Measurements from ENCODE around the gene PSMA7. TPM values are rescaled to one million over a fixed set of nuclear protein-coding genes. Genes with fewer than 3 reads are reported as not detected.

The PSMA7 gene
- total and polyA plus RNA-seq, 2 donors (not counting 1 experiment from before 2014, with no cell fraction given): 140 to 252 TPM

DNA sequence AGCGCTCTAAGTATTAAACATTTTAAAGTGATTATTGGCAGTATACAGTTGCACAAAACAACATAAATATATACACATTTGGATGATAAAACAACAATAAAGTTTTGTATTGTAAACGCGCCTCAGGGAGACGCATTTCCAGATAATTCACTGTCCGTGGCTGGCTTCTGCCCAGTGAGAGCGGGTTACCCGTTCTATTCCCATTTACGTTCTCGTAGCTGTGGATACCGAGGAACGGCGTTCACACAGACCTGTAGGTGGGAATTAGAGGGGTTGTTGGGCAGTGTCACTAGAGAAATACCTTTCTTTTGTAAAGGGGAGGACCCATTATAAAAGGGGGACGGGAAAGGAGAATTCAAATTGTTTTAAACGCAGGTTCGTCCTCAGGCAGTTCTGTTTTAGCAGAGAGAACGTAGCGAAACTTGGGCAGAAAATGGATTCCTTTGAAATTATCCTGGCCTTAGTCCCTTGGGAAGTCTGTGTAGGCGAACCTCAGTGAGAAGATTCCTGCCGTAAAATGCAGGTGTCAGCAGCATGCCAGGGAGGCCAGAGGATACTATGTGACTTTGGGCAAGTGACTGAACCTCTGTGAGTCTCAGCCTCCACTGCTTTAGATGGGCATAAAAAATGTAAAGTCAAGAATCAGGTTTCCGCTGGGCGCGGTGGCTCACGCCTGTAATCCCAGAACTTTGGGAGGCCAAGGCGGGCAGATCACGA is 40.4 kb upstream of the PSMA7 start:
- Mint-ChIP-seq H3K9me3 (ENCODE audit: insufficient read depth) (no peaks in the 10 kb centered on the region), H3K27me3 (no peaks in the 10 kb centered on the region), H3K27ac (peak overlapping the region; percentile 98), H3K4me1 (peaks cover 39% of the 10 kb centered on the region), H3K4me3 (peak overlapping the region; percentile 97)
- 31% methylated on average over 20 of the region's 25 CpGs for WGBS (ENCODE audit: insufficient coverage)
- peaks cover 14% of the 10 kb centered on the region for H4K20me1 ChIP-seq (ENCODE audit: control insufficient read depth, insufficient read depth, low read length, poor library complexity, severe bottlenecking)
- H3K27ac ChIP-seq (ENCODE audit: low read length in 2 of 2): peak overlapping the region; percentile 86 to 97
- peak overlapping the region; percentile 95 for H3K9ac ChIP-seq (ENCODE audit: low read length)
- no peaks in the 10 kb centered on the region for H3K9me3 ChIP-seq (ENCODE audit: control extremely low read depth in 1 of 3, control insufficient read depth in 2 of 3, insufficient read depth in 1 of 3, low read length in 2 of 3)
- H3K4me1 ChIP-seq (ENCODE audit: control insufficient read depth in 2 of 2, insufficient read depth in 2 of 2, low read length in 2 of 2): peaks cover 13 to 18% of the 10 kb centered on the region in 2 donors
- TF ChIP-seq EZH2 (IDR thresholded peaks at IDR 0.05; ENCODE audit: borderline replicate concordance, insufficient read depth, low read depth, low read length, poor library complexity, severe bottlenecking): no peak
- TF ChIP-seq, protein P1, sequence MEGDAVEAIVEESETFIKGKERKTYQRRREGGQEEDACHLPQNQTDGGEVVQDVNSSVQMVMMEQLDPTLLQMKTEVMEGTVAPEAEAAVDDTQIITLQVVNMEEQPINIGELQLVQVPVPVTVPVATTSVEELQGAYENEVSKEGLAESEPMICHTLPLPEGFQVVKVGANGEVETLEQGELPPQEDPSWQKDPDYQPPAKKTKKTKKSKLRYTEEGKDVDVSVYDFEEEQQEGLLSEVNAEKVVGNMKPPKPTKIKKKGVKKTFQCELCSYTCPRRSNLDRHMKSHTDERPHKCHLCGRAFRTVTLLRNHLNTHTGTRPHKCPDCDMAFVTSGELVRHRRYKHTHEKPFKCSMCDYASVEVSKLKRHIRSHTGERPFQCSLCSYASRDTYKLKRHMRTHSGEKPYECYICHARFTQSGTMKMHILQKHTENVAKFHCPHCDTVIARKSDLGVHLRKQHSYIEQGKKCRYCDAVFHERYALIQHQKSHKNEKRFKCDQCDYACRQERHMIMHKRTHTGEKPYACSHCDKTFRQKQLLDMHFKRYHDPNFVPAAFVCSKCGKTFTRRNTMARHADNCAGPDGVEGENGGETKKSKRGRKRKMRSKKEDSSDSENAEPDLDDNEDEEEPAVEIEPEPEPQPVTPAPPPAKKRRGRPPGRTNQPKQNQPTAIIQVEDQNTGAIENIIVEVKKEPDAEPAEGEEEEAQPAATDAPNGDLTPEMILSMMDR (IDR thresholded peaks at IDR 0.05): no peak
- CTCF ChIA-PET: no interaction called here
- H3K4me2 ChIP-seq (replicated peaks; ENCODE audit: low read depth, low read length, poor library complexity, severe bottlenecking): peak overlapping the region; percentile 96
- POLR2A ChIA-PET: no interaction called here
- peak overlapping the region; percentile 93 for H2AFZ ChIP-seq (ENCODE audit: insufficient read depth, low read depth, low read length, poor library complexity, severe bottlenecking)
- no peaks in the 10 kb centered on the region for H3K36me3 ChIP-seq (replicated peaks in 1 of 2; ENCODE audit: control extremely low read depth in 1 of 2, control insufficient read depth in 1 of 2, extremely low read depth in 1 of 2, insufficient read depth in 2 of 2, low read length in 1 of 2)
- no peak for ATAC-seq (ENCODE audit: low read depth)
- peak overlapping the region; percentile 81 to 88 (median 84) for H3K4me3 ChIP-seq (ENCODE audit: control extremely low read depth in 1 of 5, extremely low read depth in 1 of 5, insufficient read depth in 1 of 5, low read depth in 2 of 5, low read length in 4 of 5)
- no peak for DNase-seq
- H3K27me3 ChIP-seq (replicated peaks in 1 of 4; ENCODE audit: control extremely low read depth in 1 of 4, control insufficient read depth in 3 of 4, insufficient read depth in 4 of 4, low read length in 3 of 4): no peaks in the 10 kb centered on the region
- H3K79me2 ChIP-seq (ENCODE audit: control insufficient read depth, insufficient read depth, low read length): peaks cover 51% of the 10 kb centered on the region
- intact Hi-C loops (cut with micrococcal nuclease): loop anchor here (2.0 to 5.0 kb wide), 4 partner anchors 61 to 769 kb away; partner anchors contain the start of genes ADRM1, LSM14B, RPS21 and SLC17A9
